ENCODE measurements around the gene GPATCH1.

GPATCH1 gene

GRCh38 chr19:33064458-33064791, 16.6 kb upstream of the GPATCH1 start:
- DNase-seq, result peak; percentile 25

GRCh38 chr19:33064792-33065550, 16.0 kb upstream of the GPATCH1 start, which contains the start of gene RHPN2:
RHPN2 (minus strand) TSS chr19:33064888; CDS start chr19:33064852, 36 bp downstream.
- DNase-seq, result peak; percentile 48

GRCh38 chr19:33066543-33066942, 14.4 kb upstream of the GPATCH1 start:
- no peak for DNase-seq

DNA sequence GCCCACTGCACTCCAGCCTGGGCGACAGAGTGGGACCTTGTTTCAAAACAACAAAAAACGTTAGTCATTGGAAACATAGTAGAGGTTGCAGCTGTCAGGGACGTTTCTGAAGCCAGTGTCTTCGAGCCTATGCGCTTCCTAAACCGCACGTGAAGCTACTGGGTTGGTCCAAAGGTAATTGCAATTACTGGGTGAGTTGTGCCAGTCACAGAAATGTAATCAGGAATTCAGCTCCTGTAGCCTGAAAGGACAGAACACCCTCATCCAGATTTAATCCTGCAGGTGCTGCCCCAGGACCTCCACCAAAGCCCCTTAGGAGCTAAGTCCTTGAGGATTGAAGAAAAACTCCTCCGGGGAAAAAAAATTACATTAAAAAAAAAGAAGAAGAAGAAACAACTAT, 13.9 kb upstream of the GPATCH1 start:
- DNase-seq, result no peak

DNA sequence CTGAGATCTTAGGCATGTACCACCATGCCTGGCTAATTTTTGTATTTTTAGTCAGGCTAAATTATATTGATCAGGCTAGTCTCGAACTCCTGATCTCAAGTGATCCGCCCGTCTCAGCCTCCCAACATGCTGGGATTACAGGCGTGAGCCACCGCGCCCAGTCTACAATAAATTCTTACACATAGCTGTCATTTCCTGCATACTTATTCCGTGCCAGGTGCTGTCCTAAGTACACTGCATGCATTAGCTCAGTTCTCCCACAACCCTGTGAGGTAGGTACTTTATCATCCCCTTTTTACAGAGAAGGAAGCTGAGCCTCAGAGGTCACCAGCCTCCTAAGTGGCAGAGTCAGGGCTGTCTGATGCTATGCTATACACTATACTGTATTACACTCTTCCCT, 9.1 kb upstream of the GPATCH1 start:
- no peak for DNase-seq

DNA sequence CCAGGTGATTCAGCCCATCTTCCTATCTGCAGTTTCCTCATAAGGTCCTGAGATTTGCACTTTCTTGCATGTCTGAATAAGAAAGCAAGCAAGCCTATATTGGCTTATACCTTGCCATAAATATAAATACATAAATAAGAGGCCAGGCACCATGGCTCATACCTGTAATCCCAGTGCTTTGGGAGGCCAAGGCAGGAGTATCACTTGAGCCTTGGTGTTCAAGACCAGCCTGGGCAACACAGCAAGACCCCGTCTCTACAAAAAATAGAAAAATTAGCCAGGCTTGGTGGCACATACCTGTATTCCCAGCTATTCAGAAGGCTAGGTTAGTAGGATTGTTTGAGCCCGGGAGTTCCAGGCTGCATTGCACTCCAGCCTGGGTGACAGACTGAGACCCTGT, 5.5 kb upstream of the GPATCH1 start:
- no peak for DNase-seq

- DNase-seq, result no peak
These were observed 4.7 kb downstream of the GPATCH1 start for GRCh38 chr19:33085570-33086128.

- no peak for DNase-seq
These were observed 6.0 kb downstream of the GPATCH1 start for GRCh38 chr19:33086955-33087354.

- no peak for DNase-seq
These were observed 8.0 kb downstream of the GPATCH1 start for GRCh38 chr19:33089010-33089409.

GRCh38 chr19:33090179-33090578, 9.2 kb downstream of the GPATCH1 start:
- no peak for DNase-seq

GRCh38 chr19:33093420-33094210, 12.6 kb downstream of the GPATCH1 start:
- DNase-seq, result no peak

GRCh38 chr19:33094436-33095067, 13.6 kb downstream of the GPATCH1 start:
- no peak for DNase-seq

DNA sequence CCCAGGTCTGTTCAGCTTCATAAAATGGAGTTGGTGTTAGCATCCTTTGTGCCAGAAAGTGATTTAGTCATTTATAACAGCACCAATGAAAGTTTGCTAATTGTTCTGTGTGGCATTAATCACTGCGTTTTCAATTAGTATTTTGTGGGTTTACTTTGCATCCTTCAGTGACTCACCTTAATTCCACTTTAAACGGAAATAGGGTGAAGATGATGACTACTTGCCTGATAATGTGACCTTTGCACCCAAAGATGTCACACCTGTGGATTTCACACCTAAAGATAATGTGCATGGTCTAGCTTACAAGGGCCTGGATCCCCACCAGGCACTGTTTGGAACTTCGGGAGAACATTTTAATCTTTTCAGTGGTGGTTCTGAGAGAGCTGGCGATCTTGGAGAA, 15.0 kb downstream of the GPATCH1 start:
- DNase-seq, result no peak

GRCh38 chr19:33098055-33098534, 17.1 kb downstream of the GPATCH1 start:
- DNase-seq, result no peak

GRCh38 chr19:33100894-33101644, 20.1 kb downstream of the GPATCH1 start:
- DNase-seq, result no peak

DNA sequence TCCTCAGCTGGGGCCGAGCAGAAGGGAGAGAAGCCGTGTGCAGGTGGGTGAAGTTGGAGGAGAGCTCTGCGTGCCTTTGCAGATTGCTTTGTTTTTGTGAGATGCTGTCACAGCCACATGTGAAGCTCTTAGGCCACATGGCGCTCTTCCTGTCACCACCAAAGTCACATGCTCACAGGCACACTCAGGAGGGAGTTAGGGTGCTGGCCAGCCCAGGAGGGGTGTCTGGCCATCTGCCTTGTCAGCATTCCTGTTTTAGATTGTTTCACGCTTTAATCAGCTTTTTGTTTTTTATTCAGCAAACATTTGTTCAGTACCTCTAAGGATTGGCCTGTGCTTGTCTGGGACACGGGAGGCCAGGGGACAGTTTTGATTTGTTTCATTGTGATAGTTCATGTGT, 21.9 kb downstream of the GPATCH1 start:
- no peak for DNase-seq

- no peak for DNase-seq
These were observed 27.2 kb downstream of the GPATCH1 start for GRCh38 chr19:33108161-33108560.

GRCh38 chr19:33110137-33110910, 29.3 kb downstream of the GPATCH1 start:
- no peak for DNase-seq

- no peak for DNase-seq
These were observed 30.6 kb downstream of the GPATCH1 start for GRCh38 chr19:33111587-33111986.

DNA sequence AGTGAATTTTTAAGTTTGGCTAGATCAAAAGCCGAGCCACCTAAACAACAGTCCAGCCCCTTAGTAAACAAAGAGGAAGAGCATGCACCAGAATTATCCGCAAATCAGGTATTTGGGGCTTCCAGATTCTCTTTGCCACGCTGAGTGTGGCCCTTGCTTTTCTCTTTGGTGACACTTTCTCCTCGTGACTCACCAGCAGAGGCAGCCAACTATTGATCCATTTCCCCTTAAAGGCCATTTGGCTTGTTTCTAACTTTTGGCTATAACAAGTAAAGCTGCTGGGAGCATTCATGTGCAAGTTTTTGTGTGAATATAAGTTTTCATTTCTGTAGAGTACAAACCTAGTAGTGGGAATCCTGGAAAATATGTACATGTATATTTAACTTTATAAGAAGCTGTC, 33.3 kb downstream of the GPATCH1 start:
- DNase-seq, result no peak

DNA sequence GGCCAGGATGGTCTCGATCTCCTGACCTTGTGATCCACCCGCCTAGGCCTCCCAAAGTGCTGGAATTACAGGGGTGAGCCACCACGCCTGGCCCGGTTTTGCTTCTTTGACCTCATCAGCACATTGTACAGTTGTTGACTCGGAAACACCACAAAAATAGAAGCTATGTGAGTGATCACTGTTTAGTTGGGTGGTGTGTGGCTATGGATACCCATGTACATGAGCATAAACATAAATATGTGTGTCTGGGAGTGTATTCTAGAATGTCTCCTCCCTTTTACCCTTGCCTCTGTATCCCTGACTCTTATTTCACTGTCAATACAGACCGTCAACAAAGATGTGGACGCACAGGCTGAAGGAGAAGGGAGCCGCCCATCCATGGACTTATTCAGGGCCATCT, 36.5 kb downstream of the GPATCH1 start:
- DNase-seq, result no peak

GRCh38 chr19:33118643-33119042, 37.7 kb downstream of the GPATCH1 start:
- DNase-seq, result no peak
